ENCODE results near the gene SH2D3C. TPM values are rescaled to one million over a fixed set of nuclear protein-coding genes. Genes with fewer than 3 reads are reported as not detected.

SH2D3C gene
- polyA plus RNA-seq, 2 of the 4 experiments (the other 2 are of a cell fraction), result 0.06 TPM

DNA sequence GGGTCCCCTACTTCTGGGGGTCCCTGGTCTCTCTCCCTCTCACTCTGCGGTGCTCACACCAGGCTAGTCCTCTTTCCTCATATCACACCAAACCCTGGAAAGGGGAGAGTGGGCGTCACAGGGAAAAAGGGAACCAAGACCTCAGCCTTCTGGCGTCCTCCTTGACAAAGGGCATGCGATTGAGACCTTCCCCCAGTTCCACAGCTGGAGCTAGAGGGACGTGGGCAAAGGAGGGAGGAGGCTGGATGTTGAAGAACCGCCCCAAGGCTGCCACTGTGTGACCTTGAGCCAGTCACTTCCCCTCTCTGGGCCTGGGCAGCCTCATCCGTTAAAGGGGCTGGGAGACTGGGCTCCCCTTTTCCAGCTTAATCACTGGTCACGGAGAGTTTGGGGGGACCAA, 24.8 kb downstream of the SH2D3C start:
- Histone ChIP-seq H3K9me3 (no peaks in the 10 kb centered on the region), H3K4me2 (no peak overlapping the region), H3K4me1 (peaks cover 14% of the 10 kb centered on the region), H3K4me3 (no peak overlapping the region), H3K27ac (no peak overlapping the region)
- DNase-seq (ENCODE audit: low read depth in 1 of 2, low spot score in 1 of 2) (no peak), ATAC-seq (peak in 1 of 2 experiments; percentile 17; a peak in 3 of 6 replicates), FAIRE-seq (no peak)
- CTCF ChIA-PET, result interaction anchor here (1.1 to 3.1 kb wide), 4 partner anchors 11 to 31 kb away, joined by 3 to 11 read pairs (median 4); partner anchors contain the start of gene TOR2A
- POLR2A ChIA-PET, result no interaction called here
- TF ChIP-seq, protein P1, sequence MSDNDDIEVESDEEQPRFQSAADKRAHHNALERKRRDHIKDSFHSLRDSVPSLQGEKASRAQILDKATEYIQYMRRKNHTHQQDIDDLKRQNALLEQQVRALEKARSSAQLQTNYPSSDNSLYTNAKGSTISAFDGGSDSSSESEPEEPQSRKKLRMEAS (IDR thresholded peaks at IDR 0.05), result no peak
- TF ChIP-seq HOXB5 (CRISPR knock-in tag; IDR thresholded peaks at IDR 0.05), result no peak
- TF ChIP-seq JUN (IDR thresholded peaks at IDR 0.05), result no peak
- no peak for TF ChIP-seq MYC (IDR thresholded peaks at IDR 0.05; ENCODE audit: borderline replicate concordance, low read length)
- TF ChIP-seq ESRRA (IDR thresholded peaks at IDR 0.05; ENCODE audit: borderline replicate concordance, low read length), result no peak
- no peak for TF ChIP-seq KDM1A (IDR thresholded peaks at IDR 0.05; ENCODE audit: low read depth)
- no peak for TF ChIP-seq CBX2 (IDR thresholded peaks at IDR 0.05; ENCODE audit: borderline replicate concordance, low read depth)
- no peak for TF ChIP-seq POLR2A (IDR thresholded peaks at IDR 0.05; ENCODE audit: low read length)
- WGBS (ENCODE audit: missing lambda C conversion rate), result 32% methylated on average over 8 of the region's 8 CpGs

DNA sequence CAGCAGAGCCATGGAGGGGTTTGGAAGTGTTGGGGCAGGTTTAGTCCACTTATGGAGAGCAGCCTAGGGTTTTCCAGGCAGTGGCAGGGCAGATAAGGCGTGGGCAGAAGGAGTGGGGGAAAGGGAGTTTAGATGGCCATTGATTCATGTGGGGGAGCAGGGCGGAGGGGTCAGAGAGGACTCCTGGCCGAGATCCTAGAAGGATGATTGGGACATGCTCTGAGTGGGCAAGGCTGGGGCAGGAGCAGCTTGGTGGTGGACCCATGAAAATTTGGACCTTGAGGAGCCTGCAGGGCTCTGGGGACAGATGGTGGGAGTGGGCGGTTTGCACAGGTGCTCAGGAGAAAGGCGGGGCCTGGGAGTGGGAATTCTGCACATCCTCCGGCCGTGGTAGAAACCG, 25.3 kb downstream of the SH2D3C start:
- POLR2A ChIA-PET, result no interaction called here
- no peak for DNase-seq (ENCODE audit: low read depth in 1 of 2, low spot score in 1 of 2)
- H3K4me3 ChIP-seq, result no peak overlapping the region
- 30% methylated on average over 8 of the region's 8 CpGs for WGBS (ENCODE audit: missing lambda C conversion rate)
- no peak overlapping the region for H3K4me2 ChIP-seq
- peaks cover 14% of the 10 kb centered on the region for H3K4me1 ChIP-seq
- FAIRE-seq, result no peak
- no peak for ATAC-seq
- H3K9me3 ChIP-seq, result no peaks in the 10 kb centered on the region
- no peak overlapping the region for H3K27ac ChIP-seq
- TF ChIP-seq HOXB13 (CRISPR knock-in tag; IDR thresholded peaks at IDR 0.05; ENCODE audit: low read depth), result no peak
- no peak for TF ChIP-seq CEBPB (IDR thresholded peaks at IDR 0.05)
- no peak for TF ChIP-seq ELK1 (IDR thresholded peaks at IDR 0.05; ENCODE audit: low read depth, low read length)
- no peak for TF ChIP-seq JUN (IDR thresholded peaks at IDR 0.05)
- TF ChIP-seq HDAC2 (IDR thresholded peaks at IDR 0.05), result no peak
- TF ChIP-seq ZSCAN20 (CRISPR knock-in tag; IDR thresholded peaks at IDR 0.05), result no peak
- no peak for TF ChIP-seq FOSL2 (IDR thresholded peaks at IDR 0.05)
- no peak for TF ChIP-seq FOSL2 (CRISPR knock-in tag; IDR thresholded peaks at IDR 0.05)
- no peak for TF ChIP-seq RARB (CRISPR knock-in tag; IDR thresholded peaks at IDR 0.05)
- TF ChIP-seq EHMT2 (IDR thresholded peaks at IDR 0.05; ENCODE audit: low read depth), result no peak
- no peak for TF ChIP-seq RNF2 (IDR thresholded peaks at IDR 0.05; ENCODE audit: borderline replicate concordance, low read depth)
- TF ChIP-seq HOXA7 (CRISPR knock-in tag; IDR thresholded peaks at IDR 0.05), result no peak
- no peak for TF ChIP-seq TP53 (CRISPR knock-in tag; IDR thresholded peaks at IDR 0.05)
- TF ChIP-seq CBX2 (IDR thresholded peaks at IDR 0.05; ENCODE audit: borderline replicate concordance, low read depth), result no peak
- no peak for TF ChIP-seq EP300 (IDR thresholded peaks at IDR 0.05)
- no peak for TF ChIP-seq E2F6 (IDR thresholded peaks at IDR 0.05; ENCODE audit: borderline replicate concordance, low read depth)
- no peak for TF ChIP-seq CHD2 (IDR thresholded peaks at IDR 0.05; ENCODE audit: low read length, partially characterized antibody)
- CTCF ChIA-PET, result interaction anchor here (1.1 to 3.1 kb wide), 3 partner anchors 12 to 18 kb away, joined by 4 to 11 read pairs (median 5); partner anchors contain the start of gene TOR2A

Measured in A549 (cell line).